Measurements from ENCODE around the gene REXO4. TPM values are rescaled to one million over a fixed set of nuclear protein-coding genes. Genes with fewer than 3 reads are reported as not detected.

Gene REXO4
- total and polyA plus RNA-seq, 2 of the 4 experiments (the other 2 are of a cell fraction): 16.1 to 21.8 TPM

- no peak overlapping the region for H4K8ac ChIP-seq (ENCODE audit: low read depth in 2 of 2, low read length in 2 of 2)
- no peak overlapping the region for H2AFZ ChIP-seq (replicated peaks; ENCODE audit: low read length, poor library complexity)
- H3K9me3 ChIP-seq (ENCODE audit: control insufficient read depth, insufficient read depth, low read length): no peaks in the 10 kb centered on the region
- H3K27me3 ChIP-seq (ENCODE audit: control insufficient read depth, insufficient read depth, low read length): no peaks in the 10 kb centered on the region
- in situ Hi-C loops (cut with MboI; ENCODE audit: low sequenced_read_pairs) (no loop called here), intact Hi-C loops (cut with micrococcal nuclease) (no loop called here), dilution Hi-C loops (cut with HindIII; ENCODE audit: low sequenced_read_pairs, unreplicated experiment) (no loop called here)
- no peak overlapping the region for H3K4me2 ChIP-seq (ENCODE audit: low read depth, low read length)
- H3K27ac ChIP-seq (ENCODE audit: insufficient read depth, low read length): no peak overlapping the region
- no peak overlapping the region for H3K4ac ChIP-seq (ENCODE audit: low read depth, low read length)
- H2BK20ac ChIP-seq (ENCODE audit: low read depth, low read length): no peak overlapping the region
- H3K4me1 ChIP-seq (ENCODE audit: control insufficient read depth, insufficient read depth, low read length): no peaks in the 10 kb centered on the region; the same call in 1 of the 2 replicates
- H3K9ac ChIP-seq (ENCODE audit: low read depth, low read length): no peak overlapping the region
- H3K79me1 ChIP-seq (ENCODE audit: low read depth in 1 of 2, low read length in 2 of 2): peaks cover 0 to 7% of the 10 kb centered on the region in 2 experiments; a peak in 1 of 4 replicates
- H4K5ac ChIP-seq (ENCODE audit: low read depth, low read length): no peak overlapping the region
- H3K18ac ChIP-seq (ENCODE audit: low read depth, low read length): no peak overlapping the region
- ChIA-PET CTCF (no interaction called here), POLR2A (ENCODE audit: unreplicated experiment) (no interaction called here)
- no peak overlapping the region for H2BK5ac ChIP-seq (ENCODE audit: low read depth, low read length, poor library complexity, severe bottlenecking)
- no peak overlapping the region for H3K4me3 ChIP-seq (ENCODE audit: insufficient read depth, low read depth, low read length)
- H3K36me3 ChIP-seq (ENCODE audit: control insufficient read depth, insufficient read depth, low read length): no peaks in the 10 kb centered on the region
- no peak overlapping the region for H2BK120ac ChIP-seq (ENCODE audit: low read depth, low read length)
- no peak overlapping the region for H3K23ac ChIP-seq (ENCODE audit: low read depth, low read length)
- no TSS peak for BruUV-seq (replicated peaks)
- H2AK9ac ChIP-seq (replicated peaks; ENCODE audit: low read depth, low read length, poor library complexity): no peak overlapping the region
- H4K91ac ChIP-seq (ENCODE audit: insufficient read depth, low read depth, low read length): no peak overlapping the region
- H3K14ac ChIP-seq (replicated peaks; ENCODE audit: low read depth, low read length): no peak overlapping the region
- H2BK15ac ChIP-seq (ENCODE audit: low read depth, low read length): no peak overlapping the region
- no peak overlapping the region for H2AK5ac ChIP-seq (ENCODE audit: low read depth, low read length)
- ATAC-seq (ENCODE audit: low read depth) (no peak), DNase-seq (no peak)
- 71% methylated on average over 1 of the region's 14 CpGs; no CpG with 5 or more reads in 1 of the 2 experiments for whole genome bisulfite sequencing, 2 experiments (ENCODE audit: extremely low coverage in 2 of 2, insufficient read length in 1 of 2)
- H4K20me1 ChIP-seq (ENCODE audit: insufficient read depth, low read length): peaks cover 9% of the 10 kb centered on the region
- H3K9me1 ChIP-seq (ENCODE audit: insufficient read depth, low read length): no peaks in the 10 kb centered on the region
- TF ChIP-seq FOS (IDR thresholded peaks at IDR 0.05; ENCODE audit: low read depth, low read length) (no peak), SMC3 (IDR thresholded peaks at IDR 0.05; ENCODE audit: low read depth, low read length) (no peak), MXI1 (IDR thresholded peaks at IDR 0.05; ENCODE audit: borderline replicate concordance, low read depth, low read length) (no peak), CEBPB (IDR thresholded peaks at IDR 0.05; ENCODE audit: low read depth, low read length) (no peak), MAZ (IDR thresholded peaks at IDR 0.05; ENCODE audit: borderline replicate concordance, low read depth, low read length) (no peak), RFX5 (IDR thresholded peaks at IDR 0.05; ENCODE audit: low read depth, low read length) (no peak), NFE2L2 (IDR thresholded peaks at IDR 0.05; ENCODE audit: low read depth, low read length) (no peak), CHD1 (IDR thresholded peaks at IDR 0.05; ENCODE audit: low read depth, low read length) (no peak), BHLHE40 (IDR thresholded peaks at IDR 0.05; ENCODE audit: low read depth, low read length) (no peak), CTCF (conservative IDR thresholded peaks at IDR 0.05; ENCODE audit: low read depth, low read length) (no peak), ELK1 (IDR thresholded peaks at IDR 0.05; ENCODE audit: borderline replicate concordance, low read depth, low read length) (no peak), POLR2A (IDR thresholded peaks at IDR 0.05; ENCODE audit: low read depth, low read length) (no peak), RAD21 (IDR thresholded peaks at IDR 0.05; ENCODE audit: low read length) (no peak), MAFK (IDR thresholded peaks at IDR 0.05; ENCODE audit: low read depth, low read length) (no peak)
- no peak overlapping the region for H3K56ac ChIP-seq (ENCODE audit: extremely low read depth, insufficient read depth, low read length)
These were observed 38.4 kb downstream of the REXO4 start for GRCh38 chr9:133379153-133380086.
